KG1 (cell line): Measurements from ENCODE around the gene LMF1.

Experiments
- DNase-seq: peaks from one replicate; lab custom pipeline; 2025; lab: John Stamatoyannopoulos, UW

Gene LMF1

DNA sequence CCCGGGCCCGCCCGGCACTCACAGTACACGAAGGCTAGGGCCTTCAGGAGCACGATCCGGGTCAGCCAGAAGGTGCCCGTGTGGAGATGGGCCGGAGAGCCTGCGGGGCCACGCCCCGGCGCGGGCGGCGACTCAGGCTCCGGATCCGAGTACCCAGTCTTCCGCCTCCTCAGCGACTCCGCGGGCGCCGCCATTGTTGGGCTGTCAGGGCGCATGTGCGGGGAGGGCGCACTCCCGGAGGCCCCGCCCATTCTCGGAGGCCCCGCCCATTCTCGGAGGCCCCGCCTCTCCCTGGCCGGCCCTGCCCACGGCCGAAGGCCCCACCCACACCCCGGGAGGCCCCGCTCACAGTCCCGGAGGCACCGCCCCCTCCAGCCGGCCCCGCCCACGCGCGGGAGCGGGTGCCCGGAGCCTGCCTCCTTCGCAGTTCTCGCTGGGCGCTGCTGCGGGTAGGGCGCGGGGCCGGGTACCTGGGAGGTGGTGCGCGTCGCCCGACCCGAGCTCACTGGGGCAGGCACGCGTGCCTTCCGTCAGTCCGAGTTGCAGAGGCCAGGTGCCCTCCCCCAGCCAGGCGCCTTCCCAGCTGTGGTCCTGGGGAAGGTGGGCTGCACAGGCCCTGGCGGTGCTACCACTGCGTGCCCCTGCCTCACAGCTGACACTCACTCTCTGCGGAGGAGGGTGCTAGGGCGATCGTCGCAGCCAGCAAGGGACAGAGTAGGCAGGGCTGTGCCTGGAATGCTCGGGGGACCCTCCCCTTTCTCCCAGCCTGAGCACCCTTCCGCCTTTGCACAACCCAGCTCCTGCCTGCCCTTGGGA lies at the start of gene LMF1:
LMF1 (minus strand) TSS at position 219 of the 816 bp plus-strand sequence; CDS start at position 215, 4 bp downstream.
- DNase-seq: peak; percentile 57

DNA sequence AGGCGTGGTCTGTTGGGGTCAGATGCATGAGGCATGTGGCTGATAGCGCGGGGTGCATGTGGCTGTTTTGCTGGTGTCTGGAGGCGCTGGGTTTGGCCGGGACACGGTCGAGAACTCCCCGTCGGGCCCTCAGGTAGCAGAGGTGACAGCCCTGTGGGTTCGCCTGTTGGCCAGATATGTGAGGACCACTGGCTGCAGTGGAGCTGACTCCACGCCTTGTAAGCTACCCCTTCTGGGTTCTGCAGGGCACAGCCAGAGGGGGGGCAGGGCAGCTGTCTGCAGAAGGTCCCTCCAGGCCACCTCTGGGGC lies 49.3 kb upstream of the LMF1 start:
- no peak for DNase-seq

DNA sequence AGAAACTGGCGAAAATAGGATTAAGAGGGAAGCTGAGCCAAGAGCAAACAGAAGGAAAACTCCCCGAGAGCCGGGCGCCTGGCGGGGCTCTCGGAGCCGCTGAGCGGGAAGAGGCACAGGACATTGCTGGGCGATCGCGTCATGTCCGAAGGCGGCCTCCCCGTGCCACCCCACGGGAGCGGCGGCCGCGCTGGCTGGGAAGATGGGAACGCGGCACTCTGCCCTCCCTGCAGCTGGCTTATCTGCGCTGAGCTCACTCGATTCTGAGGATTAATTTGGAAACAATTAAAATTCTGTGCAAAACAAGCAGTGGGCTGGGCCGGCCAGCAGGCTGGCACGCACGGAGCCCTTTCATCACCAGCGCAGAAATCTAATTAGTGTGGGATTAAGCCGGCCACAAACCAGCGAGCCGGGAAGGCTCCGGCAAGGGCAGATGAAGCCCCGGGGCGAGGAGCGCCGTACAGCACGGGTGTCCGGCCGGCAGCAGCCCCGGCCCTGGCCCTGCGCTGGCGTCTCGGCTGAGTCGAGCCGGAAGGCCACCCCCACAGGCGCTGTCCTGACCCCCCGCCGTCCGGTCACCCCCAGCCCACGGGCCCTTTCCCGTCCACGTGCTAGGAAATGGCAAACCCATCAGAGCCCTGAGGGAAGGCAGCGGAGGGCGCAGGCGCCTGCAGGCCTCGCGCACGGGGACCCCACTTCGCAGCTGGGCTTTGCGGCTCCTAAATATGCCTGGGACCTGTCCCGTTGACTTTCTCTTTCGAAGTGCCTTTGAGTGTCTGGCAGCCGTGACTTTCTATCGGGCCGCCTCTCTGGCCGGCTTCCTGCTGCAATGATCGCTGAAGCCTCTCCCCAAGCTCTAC lies 48.7 kb upstream of the LMF1 start:
- no peak for DNase-seq

DNA sequence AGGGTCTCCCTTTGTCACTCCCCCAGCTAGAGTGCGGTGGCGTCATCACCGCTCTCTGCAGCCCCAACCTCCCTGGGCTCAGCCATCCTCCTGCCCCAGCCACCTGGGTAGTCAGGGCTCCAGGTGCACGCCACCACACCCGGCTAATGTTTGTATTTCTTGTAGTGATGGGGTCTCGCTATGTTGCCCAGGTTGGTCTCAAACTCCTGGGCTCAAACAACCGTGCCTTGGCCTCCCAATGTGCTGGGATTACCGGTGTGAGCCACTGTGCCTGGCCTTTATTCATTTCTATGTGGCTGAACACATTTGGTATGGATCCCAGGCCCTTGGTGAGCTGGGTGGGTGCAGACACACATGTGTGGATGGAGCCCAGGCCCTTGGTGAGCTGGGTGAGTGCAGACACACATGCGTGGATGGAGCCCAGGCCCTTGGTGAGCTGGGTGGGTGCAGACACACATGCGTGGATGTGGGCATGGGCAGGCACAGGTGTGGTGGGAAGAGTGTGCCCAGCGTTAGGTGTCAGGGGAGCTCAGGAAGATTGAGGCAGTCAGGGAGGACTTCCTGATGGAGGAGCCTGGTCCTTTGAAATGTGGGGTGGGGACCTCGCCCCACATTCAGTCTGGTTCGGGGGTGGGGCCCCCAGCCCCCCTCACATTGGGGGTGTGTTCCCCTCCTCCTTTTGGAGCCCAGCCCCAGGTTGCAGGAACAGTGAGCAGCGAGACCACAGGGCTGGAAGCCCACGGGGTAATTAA lies 47.8 kb upstream of the LMF1 start:
- DNase-seq: no peak

DNA sequence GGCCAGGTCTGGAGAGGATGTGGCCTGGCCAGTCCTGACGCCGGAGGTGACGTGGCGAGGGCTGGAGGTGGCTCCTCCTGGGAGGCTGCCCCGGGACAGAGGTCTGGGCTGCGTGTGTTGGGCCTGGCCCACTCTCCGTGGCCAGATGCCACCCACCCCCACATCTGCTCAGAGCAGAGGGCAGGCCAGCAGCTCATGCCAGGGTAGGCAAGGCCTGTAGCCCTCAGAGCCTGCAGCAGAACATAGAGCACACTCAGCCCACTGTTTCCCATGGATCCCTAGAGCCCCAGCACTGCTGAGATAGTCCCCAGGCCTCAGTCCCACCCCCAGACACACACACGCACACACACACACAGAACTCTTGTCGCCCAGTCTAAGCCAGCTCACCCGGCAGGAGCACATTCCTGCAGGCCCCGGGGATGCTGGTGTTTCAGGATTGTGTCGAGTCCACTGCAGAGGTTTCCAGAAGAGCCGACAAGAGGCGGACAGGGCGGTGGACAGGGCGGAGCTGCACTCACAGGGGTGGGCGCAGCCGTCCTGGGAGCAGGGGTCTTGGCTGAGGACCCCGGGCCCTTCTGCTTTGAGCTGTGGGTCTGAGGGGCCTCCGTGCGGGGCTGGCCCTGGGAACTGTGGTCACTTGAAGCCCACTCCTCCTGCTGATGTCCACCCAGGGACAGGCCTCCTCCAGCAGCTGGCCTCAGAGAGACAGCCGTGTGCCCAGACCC lies 44.1 kb upstream of the LMF1 start:
- no peak for DNase-seq

DNA sequence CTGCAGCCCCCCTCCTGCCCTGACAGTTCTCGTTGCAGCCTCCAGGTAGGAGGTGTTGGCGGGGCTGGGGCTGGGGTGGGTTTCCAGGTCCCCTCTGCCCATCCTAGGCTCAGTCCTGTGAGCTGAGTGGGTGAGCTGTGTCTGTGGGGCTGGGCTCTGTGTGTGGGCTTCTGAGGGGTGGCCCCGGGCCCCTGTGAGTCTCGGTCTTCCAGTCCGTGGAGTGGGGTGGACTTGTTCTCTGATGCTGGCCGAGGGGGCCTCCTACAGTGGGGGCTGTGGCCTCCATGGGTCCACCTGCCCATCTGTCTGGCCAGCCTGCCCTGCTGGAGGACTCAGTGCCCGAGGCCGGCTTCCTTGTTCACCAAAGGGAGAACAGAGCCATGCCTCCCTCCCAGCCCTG lies 43.4 kb upstream of the LMF1 start:
- no peak for DNase-seq

DNA sequence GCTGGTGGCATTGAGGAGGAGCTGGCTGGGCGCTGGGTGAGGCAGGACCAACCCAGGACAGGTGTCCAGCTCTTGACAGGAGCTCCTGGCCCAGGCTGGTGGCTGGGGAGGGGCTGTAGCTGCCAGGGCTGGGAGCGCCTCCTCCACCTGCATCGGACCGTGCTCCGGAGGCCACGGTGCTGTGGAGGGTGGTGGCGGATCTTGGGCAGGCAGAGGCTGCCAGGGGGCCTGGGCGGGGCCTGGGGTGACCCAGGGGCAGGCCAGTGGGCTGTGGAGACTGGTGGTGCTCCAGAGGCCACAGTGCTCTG lies 42.8 kb upstream of the LMF1 start:
- DNase-seq: no peak

DNA sequence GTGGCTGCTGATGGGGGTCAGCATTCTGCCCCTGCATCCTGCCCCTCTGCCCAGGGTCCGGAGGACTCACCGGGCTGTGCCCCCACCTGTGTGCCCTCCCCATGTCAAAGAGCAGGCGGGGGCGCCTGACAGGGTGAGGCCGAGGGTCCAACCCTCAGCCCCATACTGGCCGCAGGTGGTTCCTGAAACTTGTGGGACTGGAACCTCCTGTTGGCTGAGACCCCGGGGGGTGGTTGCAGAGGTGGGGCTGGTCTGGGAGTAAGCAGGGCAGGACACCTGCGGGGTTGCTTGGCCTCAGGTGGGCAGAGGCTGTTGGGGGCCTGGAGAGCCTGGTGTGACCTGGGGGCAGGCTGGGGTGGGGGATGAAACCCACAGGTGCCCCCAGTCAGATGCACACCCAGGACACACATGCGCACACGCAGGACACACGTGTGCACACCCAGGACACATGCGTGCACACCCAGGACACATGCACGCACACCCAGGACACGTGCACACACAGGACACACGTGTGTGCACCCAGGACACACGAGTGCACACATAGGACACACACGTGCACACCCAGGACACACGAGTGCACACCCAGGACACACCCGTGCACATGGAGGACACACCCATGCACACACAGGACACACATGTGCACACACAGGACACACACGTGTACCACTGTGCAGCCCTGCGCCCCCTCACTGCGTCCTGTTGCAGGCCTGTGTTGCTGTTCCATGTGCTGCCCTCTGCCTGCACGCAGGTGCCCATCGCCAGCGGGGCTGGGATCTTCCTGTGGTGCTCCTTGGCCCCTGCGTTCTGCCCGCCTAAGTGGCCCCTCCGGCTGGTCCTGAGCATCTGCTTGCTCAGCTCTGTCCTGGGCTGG lies 42.2 kb upstream of the LMF1 start:
- DNase-seq: no peak

DNA sequence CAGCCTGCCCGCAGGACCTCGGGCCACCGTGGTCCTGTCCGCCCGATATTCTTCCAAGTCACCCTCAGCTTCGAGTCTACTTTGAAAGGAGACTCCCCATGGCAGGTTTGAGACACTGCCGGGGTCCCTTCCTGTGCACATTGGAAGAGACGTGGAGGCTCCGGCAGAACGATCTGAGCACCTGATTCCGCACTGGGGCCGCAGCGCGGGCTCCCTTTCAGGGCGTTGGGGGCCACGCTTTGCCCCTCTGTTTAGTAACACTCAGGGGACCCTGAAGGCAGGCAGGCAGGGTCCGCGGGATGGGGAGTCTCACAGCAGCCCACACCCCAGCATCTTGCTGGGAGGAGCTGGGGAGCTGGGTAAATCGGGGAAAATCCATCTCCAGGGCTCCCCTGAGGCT lies 41.4 kb upstream of the LMF1 start:
- no peak for DNase-seq

DNA sequence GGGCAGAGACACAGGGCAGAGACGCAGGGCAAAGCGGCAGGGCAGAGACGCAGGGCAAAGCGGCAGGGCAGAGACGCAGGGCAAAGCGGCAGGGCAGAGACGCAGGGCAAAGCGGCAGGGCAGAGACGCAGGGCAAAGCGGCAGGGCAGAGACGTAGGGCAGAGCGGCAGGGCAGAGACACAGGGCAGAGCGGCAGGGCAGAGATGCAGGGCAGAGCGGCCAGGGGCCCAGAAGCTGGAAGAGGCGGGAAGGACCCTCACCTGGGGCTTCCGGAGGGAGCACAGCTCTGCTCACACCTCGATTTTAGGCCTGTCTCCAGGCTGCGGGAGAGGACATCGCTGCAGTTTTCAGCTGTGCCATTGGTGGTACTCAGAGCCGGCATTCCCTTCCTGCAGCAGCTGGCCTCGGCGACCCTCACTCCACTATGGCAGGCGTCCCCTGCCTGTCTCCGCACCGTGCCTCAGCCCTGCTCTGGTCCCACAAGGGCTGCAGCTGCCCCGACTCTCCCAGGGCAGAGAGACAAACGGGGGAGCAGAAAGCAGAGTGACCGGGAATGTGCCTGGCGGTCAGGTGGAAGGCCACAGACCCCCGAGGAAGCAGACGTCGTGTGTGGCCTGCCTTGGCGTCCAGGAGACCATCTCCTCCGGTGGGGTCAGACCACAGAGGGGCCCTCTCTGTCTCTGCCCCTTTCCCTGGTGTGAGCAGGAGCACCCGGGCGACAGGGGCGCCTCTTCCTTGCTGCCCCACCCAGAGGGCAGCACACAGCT lies 40.7 kb upstream of the LMF1 start:
- DNase-seq: no peak

DNA sequence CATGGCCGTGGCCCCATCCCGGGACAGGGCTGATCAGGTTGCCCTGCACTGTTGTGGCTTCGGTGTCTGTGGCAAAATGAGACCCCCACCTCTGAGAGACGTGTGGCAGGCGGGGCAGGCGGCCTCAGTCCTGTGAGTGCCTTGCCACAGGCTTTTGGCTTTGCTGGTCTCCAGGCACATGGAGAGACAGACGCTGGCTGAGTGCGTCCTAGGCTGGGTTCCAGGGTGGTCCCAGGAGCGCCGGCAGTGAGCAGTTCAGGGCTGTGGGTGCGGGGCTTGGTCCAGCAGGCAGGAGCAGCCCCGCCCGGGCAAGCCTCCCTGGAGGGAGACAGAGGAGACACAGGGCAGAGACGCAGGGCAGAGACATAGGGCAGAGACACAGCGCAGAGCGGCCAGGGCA lies 40.0 kb upstream of the LMF1 start:
- no peak for DNase-seq

DNA sequence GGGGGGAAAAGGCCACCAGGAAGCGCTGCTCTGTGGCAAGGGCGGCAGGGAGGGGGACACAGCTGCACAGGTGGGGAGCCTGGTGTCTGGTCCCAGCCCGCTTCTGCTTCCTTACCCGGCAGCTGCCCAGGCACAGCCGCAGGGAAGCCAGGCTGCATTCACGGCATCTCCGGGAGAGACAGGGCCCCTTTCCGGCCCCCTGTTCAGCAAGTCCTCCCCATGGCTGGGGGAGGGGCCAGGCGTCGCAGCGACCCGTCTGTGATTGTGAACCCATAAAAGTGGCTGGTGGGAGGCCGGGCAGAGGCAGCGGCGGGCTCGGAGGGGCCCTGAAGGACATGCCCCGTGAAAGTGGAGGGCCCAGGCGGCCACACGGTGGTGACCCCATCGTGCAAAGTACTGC lies 39.5 kb upstream of the LMF1 start:
- DNase-seq: no peak

DNA sequence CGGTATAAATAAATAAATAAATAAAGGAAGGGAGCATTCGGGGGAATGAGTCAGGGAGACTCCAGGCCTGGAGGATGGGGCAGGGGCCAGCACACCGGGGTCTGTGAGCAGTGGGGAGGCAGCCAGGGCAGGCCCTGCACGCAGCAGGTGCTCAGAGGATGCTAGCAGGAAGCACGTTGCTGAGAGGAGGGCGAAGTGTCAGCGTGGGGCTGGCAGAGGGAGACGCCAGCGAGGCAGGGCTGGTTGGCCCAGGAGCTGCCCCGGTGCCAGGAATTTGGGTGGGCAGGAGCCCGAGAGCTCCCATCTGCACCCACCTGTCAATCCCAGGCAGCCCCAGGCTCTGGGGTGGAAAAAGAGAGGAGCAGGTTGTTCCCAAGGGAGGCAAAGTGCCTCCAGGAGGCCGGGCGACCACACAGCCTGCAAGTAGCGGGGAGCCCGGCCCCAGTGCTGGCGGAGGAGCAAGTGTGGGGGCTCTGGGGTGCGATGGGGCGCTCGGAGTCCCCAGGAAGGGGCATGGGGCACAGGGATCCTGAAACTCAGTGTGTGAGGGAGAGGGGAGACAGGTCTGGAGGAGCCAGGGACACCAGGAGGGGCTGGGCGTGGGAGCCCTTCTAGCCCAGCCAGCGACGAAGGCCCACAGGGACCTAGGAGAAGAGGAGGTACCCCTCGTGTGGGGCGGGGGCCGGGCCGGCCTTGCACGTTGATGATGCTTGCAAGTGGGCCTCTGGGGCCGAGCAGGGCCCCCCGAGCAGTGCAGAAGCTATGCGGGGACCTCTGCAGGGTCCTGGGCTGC lies 38.8 kb upstream of the LMF1 start:
- no peak for DNase-seq

DNA sequence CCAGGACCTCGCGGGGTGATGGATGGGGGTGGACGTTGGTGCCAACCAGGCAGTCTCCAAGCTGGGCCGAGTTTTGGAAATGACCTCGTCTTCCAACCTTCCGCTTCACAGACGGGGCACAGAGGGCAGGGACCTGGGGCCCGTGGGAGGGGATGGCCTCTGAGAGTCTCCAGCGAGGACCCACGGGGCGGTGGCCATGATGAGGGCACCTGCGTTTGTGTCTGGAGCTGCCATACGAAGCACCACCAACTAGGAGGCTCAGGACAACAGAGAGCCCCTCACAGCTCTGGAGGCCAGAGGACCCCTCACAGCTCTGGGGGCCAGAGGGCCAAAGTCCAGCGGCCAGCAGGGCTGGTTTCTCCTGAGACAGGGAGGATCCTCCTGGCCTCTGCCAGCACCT lies 37.3 kb upstream of the LMF1 start:
- no peak for DNase-seq

DNA sequence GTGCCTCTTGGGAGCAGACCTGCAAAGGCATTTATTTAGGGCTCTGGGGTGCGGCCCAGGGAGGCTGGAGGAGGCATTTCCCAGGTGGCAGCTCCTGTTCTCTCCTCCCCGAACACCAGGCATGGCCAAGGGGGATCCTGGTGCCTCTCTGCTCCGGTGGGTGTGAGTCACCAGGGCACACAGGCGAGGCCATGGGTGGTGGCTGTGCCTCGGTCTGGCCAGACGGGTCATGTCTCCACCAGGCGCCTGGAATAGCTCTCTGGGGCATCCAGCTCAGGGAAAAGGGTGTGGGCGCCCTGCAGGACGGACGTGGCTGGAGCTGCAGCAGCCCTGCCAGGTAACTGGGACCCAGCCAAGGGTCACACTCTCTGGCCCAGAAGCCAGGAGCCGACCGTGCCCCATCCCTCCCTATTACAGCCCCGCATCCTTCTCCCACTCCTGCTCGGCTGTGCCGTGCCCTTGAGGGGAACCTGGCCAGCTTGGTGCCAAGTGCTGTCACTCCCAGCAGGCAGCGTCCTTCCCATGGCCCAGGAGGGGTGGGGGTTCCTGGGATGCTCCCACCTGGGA lies 36.6 kb upstream of the LMF1 start:
- no peak for DNase-seq

DNA sequence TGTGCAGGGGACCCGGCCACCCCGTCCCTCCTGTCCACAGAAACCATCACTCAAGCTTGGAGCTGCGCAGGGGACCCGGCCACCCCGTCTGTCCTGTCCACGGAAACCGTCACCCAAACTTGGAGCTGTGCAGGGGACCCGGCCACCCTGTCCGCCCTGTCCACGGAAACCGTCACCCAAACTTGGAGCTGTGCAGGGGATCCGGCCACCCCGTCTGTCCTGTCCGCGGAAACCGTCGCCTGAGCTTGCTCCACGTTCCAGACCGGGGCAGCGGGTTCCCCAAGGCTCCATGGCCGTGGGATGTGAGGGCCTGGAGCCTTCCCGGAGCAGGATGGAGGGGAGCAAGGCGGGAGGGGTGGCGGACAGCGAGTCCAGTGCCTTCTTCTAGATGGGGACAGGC lies 36.0 kb upstream of the LMF1 start:
- DNase-seq: no peak

DNA sequence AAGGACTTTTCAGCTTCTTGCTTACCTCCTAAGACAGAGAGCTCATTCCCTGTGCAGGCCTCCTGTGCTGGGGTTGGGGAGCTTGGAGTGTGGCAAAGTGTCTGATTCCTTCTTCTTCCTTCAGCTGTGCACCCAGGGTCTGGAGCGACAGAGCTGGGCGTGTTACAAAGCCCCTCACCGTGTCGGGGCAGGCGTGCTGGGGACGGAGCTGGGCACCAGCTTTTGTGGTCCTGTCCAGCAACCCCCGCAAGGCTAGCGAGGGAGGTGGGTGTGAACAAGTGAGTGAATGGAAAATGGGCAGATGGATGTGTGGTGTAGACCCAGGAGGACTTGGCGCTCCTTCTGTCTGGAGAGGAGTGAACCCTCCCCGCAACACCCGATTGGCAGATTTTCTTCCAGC lies 34.5 kb upstream of the LMF1 start:
- DNase-seq: no peak

DNA sequence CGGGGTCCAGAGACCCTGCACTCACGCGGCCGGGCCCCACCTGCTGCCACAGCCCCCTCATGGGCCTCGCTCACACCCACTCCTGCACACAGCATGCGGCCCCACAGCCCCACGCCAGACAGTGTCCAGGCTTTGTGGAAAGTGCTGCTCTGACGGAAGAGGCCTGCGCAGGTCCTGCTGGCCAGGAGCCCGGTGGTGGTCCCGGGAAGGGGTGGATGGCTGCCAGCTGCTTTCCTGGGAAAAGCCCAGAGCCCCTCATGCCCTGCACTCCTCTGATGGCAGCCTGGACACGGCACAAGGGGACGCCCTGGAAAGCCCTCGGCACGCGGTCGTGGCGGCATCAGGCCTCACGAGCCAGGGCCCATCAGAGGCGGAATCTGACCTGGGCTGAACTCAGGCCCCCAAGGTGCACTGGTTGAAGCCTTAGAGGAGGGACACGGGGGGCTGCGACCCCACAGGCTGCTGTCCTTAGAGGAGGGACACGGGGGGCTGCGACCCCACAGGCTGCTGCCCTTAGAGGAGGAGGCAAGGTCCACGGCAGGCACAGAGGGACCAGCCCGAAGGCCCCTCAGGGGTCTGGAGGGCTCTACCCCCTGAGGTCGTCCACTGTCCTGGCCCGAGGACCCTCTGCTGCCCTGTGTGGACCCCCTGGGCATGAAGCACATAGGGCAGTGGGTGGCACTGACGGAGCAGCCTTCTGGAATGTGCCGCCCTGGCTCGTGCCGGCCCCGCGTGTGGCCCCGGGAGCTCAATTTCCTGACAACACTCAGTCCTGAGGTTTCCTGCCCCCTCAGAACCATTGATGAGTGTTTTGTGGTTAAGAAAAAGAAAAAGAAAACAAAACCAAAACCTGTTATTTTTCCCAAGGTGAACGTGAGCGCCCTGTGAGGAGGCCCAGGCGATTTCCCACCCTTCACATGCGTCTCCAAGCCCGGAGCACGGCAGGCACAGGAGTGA lies 32.9 kb upstream of the LMF1 start:
- no peak for DNase-seq
